K562 (cell line): ENCODE data around the gene IDUA. TPM values are rescaled to one million over a fixed set of nuclear protein-coding genes. Genes with fewer than 3 reads are reported as not detected.
A peak's percentile ranks its signal among the peaks of the same experiment; 100 is the strongest.

Experiments used
- ADNP ChIP-seq: fragments of 200-800 bp; sonication (Bioruptor generic); IDR thresholded peaks from 2 replicates; pipeline ENCODE4 v1.6.1; 2016; ENCODE audit warnings: missing genetic modification characterization, missing compliant biosample characterization
- BMI1 ChIP-seq: fragments of 150-350 bp; IDR thresholded peaks from 2 replicates; pipeline ENCODE4 v1.6.1; 2014; ENCODE audit warnings: low read length
- CCNT2 ChIP-seq: IDR thresholded peaks from 2 replicates; pipeline ENCODE4 v1.6.1; 2011; ENCODE audit warnings: borderline replicate concordance, low read depth, mild to moderate bottlenecking, moderate library complexity, mixed read lengths, low read length; ENCODE audit not compliant: insufficient read length; ENCODE audit errors: extremely low read depth
- CLOCK ChIP-seq: fragments of 250-450 bp; sonication (Bioruptor Pico); IDR thresholded peaks from 2 replicates; pipeline ENCODE4 v1.4.0; 2020; ENCODE audit warnings: mild to moderate bottlenecking, moderate library complexity, borderline replicate concordance
- CREB1 ChIP-seq, 2 experiments: sonication (generic) in 1 of 2; formaldehyde crosslinking in 1 of 2; IDR thresholded peaks; 2 replicates each; pipeline versions ENCODE4 v1.6.1 to v1.8.0; 2012 to 2022; ENCODE audit warnings: inconsistent platforms in 1 of 2, mild to moderate bottlenecking in 1 of 2, missing genetic modification reagents in 1 of 2, moderate library complexity in 1 of 2
- ELF4 ChIP-seq: fragments of 450-650 bp; formaldehyde crosslinking; IDR thresholded peaks from 2 replicates; pipeline ENCODE4 v1.4.0; 2022; ENCODE audit warnings: missing genetic modification characterization
- ETS1 ChIP-seq: conservative IDR thresholded peaks from 2 replicates; pipeline ENCODE4 v1.6.1; 2011; ENCODE audit warnings: low read depth, mild to moderate bottlenecking, low read length; ENCODE audit not compliant: control insufficient read depth
- EZH2 ChIP-seq: IDR thresholded peaks from 2 replicates; pipeline ENCODE4 v1.6.1; 2012; ENCODE audit warnings: low read depth, mild to moderate bottlenecking, inconsistent platforms, low read length, borderline replicate concordance
- HMGN3 ChIP-seq: IDR thresholded peaks from 2 replicates; pipeline ENCODE4 v1.6.1; 2011; ENCODE audit warnings: borderline replicate concordance, low read depth, mild to moderate bottlenecking, mixed read lengths, low read length; ENCODE audit not compliant: insufficient read length; ENCODE audit errors: extremely low read depth
- KAT7 ChIP-seq: sonication (generic); formaldehyde crosslinking; IDR thresholded peaks from 2 replicates; pipeline ENCODE4 v1.8.0; 2022; ENCODE audit warnings: missing genetic modification reagents, mild to moderate bottlenecking, borderline replicate concordance
- KAT8 ChIP-seq: fragments of 450-650 bp; IDR thresholded peaks from 2 replicates; pipeline ENCODE4 v1.6.1; 2016; ENCODE audit warnings: low read depth, mild to moderate bottlenecking
- KLF6 ChIP-seq: fragments of 250-450 bp; sonication (Bioruptor Pico); IDR thresholded peaks from 2 replicates; pipeline ENCODE4 v1.4.0; 2020; ENCODE audit warnings: mild to moderate bottlenecking, moderate library complexity, borderline replicate concordance
- MAFK ChIP-seq: IDR thresholded peaks from 2 replicates; pipeline ENCODE4 v1.6.1; 2011; ENCODE audit warnings: low read length, improper control_type of control experiment
- MAZ ChIP-seq, 2 experiments: fragments of 450-650 bp in 1 of 2; sonication (generic) in 1 of 2; formaldehyde crosslinking; IDR thresholded peaks in 1 of 2; conservative IDR thresholded peaks in 1 of 2; 2 replicates each; pipeline versions ENCODE4 v1.4.0 to v1.5.0; 2020; ENCODE audit warnings: mild to moderate bottlenecking in 1 of 2, missing genetic modification reagents in 1 of 2
- PCBP2 ChIP-seq: fragments of 200-400 bp; formaldehyde crosslinking; IDR thresholded peaks from 2 replicates; pipeline ENCODE4 v1.6.1; 2018; ENCODE audit warnings: low read length, low read depth, mild to moderate bottlenecking, moderate library complexity; ENCODE audit not compliant: poor library complexity, severe bottlenecking
- PHF21A ChIP-seq: fragments of 450-650 bp; IDR thresholded peaks from 2 replicates; pipeline ENCODE4 v1.6.1; 2017; ENCODE audit warnings: low read depth, borderline replicate concordance
- RBM14 ChIP-seq: fragments of 200-400 bp; formaldehyde crosslinking; IDR thresholded peaks from 2 replicates; pipeline ENCODE4 v1.6.1; 2018; ENCODE audit warnings: low read depth, mild to moderate bottlenecking, low read length, moderate library complexity, borderline replicate concordance; ENCODE audit not compliant: insufficient read depth
- TCF7L2 ChIP-seq: fragments of 150-350 bp; IDR thresholded peaks from 2 replicates; pipeline ENCODE4 v1.6.1; 2016; ENCODE audit warnings: low read depth, mild to moderate bottlenecking, low read length, moderate library complexity
- ZNF316 ChIP-seq: fragments of 450-650 bp; IDR thresholded peaks from 2 replicates; pipeline ENCODE4 v1.6.1; 2016
- ZNF431 ChIP-seq: sonication (generic); formaldehyde crosslinking; IDR thresholded peaks from 2 replicates; pipeline ENCODE4 v1.8.0; 2022; ENCODE audit warnings: mild to moderate bottlenecking, missing genetic modification reagents
- ZNF551 ChIP-seq: fragments of 250-450 bp; sonication (Bioruptor Pico); IDR thresholded peaks from 2 replicates; pipeline ENCODE4 v1.5.0; 2021; ENCODE audit warnings: mild to moderate bottlenecking, moderate library complexity
- ZNF740 ChIP-seq, 3 experiments: fragments of 200-800 bp in 1 of 3; sonication (Bioruptor generic) in 1 of 3; sonication (generic) in 1 of 3; formaldehyde crosslinking in 1 of 3; IDR thresholded peaks; 2 replicates each; pipeline versions ENCODE4 v1.6.1 to v1.8.0; 2016 to 2022; ENCODE audit warnings: mild to moderate bottlenecking in 2 of 3, missing compliant biosample characterization in 2 of 3, missing genetic modification characterization in 2 of 3, missing genetic modification reagents in 1 of 3
- polyA plus RNA-seq, 8 experiments: library from polyadenylated mRNA; depleted of rRNA in 4 of 8; stranded (reverse) in 5 of 8; unstranded in 3 of 8; fragments of >200 nt; fragmentation: Nextera tagmentation in 2 of 8; fragmentation: Illumina TruSeq in 1 of 8; extraction: Ambion mirVana in 2 of 8; extraction: Trizol in 1 of 8; gene quantifications; 2 replicates each; pipeline versions ENCODE4 v1.2.1 to v1.2.3, GENCODE V29; 2011 to 2014; ENCODE audit warnings: inconsistent platforms in 1 of 8, missing spikeins in 1 of 8
- total RNA-seq, 7 experiments: library from RNA; depleted of rRNA in 6 of 7; stranded (reverse); fragments of >200 nt in 6 of 7; fragmentation: Illumina TruSeq in 2 of 7; extraction: Trizol in 2 of 7; gene quantifications; 2 replicates each; pipeline versions ENCODE4 v1.2.1 to v1.2.3, GENCODE V29; 2011 to 2021; ENCODE audit warnings: low replicate concordance in 1 of 7

Gene IDUA
- total and polyA plus RNA-seq, 9 of the 15 experiments (the other 6 are each of a cell fraction or from before 2014, with no cell fraction given) = 0.04 to 16.1 (median 1.2) TPM

- TF ChIP-seq CLOCK (CRISPR knock-in tag) (no peak), TCF7L2 (no peak), ELF4 (CRISPR knock-in tag) (no peak), CCNT2 (peak; percentile 79), MAFK (no peak), RBM14 (0 out of 2 replicates have a peak, but pooled peaks have one; percentile 37), KAT7 (peak; percentile 70; the same call in 1 of the 2 replicates), HMGN3 (peak; percentile 40), ZNF551 (CRISPR knock-in tag) (no peak), ADNP (tag) (no peak), BMI1 (no peak), KLF6 (CRISPR knock-in tag) (no peak), PHF21A (no peak), ZNF740 (CRISPR knock-in tag; IDR thresholded peaks at IDR 0.05) (no peak; the same call in 1 of the 2 replicates), ZNF740 (tag; IDR thresholded peaks at IDR 0.05) (peak in 1 of 2 experiments; percentile 62; a peak in 2 of 4 replicates), MAZ (CRISPR knock-in tag; conservative IDR thresholded peaks at IDR 0.05 in 1 of 2, IDR thresholded peaks at IDR 0.05 in 1 of 2) (peak; percentile 41 to 70; a peak in 3 of 4 replicates), EZH2 (no peak), PCBP2 (no peak), KAT8 (no peak), CREB1 (IDR thresholded peaks at IDR 0.05) (no peak), CREB1 (CRISPR knock-in tag; IDR thresholded peaks at IDR 0.05) (0 out of 2 replicates have a peak, but pooled peaks have one; percentile 12), ZNF316 (no peak), ZNF431 (CRISPR knock-in tag) (no peak), ETS1 (no peak)
Measured at GRCh38 chr4:997375-998071, 10.7 kb downstream of the IDUA start (continued).
